NCI-H1048 (cell line): Measurements from ENCODE around the gene ALPG.

Experiments
- DNase-seq: peaks from one replicate; lab custom pipeline; 2025; lab: John Stamatoyannopoulos, UW

ALPG gene

GRCh38 chr2:232459419-232460035 lies 52.9 kb downstream of the ALPG start:
- no peak for DNase-seq

- no peak for DNase-seq
These were observed 53.5 kb downstream of the ALPG start for GRCh38 chr2:232460171-232460570.
